GM21529 (cell line): ENCODE measurements around the gene ODF2.

Source experiments
- ATAC-seq: cut with Tn5 transposase; IDR thresholded peaks from one replicate; pipeline ENCODE4 v1.9.1; 2021; ENCODE audit not compliant: unreplicated experiment

Gene ODF2

GRCh38 chr9:128526720-128527119 lies 70.9 kb downstream of the ODF2 start:
- ATAC-seq, result no peak

GRCh38 chr9:128528445-128529160 lies 72.8 kb downstream of the ODF2 start:
- no peak for ATAC-seq

GRCh38 chr9:128529191-128529590 lies 73.4 kb downstream of the ODF2 start:
- no peak for ATAC-seq

GRCh38 chr9:128532581-128532980 lies 76.8 kb downstream of the ODF2 start:
- ATAC-seq, result no peak

- no peak for ATAC-seq
These were observed 85.0 kb downstream of the ODF2 start for GRCh38 chr9:128540634-128541360.

- ATAC-seq, result no peak
These were observed 90.7 kb downstream of the ODF2 start for GRCh38 chr9:128546504-128546903.

- no peak for ATAC-seq
These were observed 93.1 kb downstream of the ODF2 start for GRCh38 chr9:128548876-128549275.

GRCh38 chr9:128550226-128550625 lies 94.4 kb downstream of the ODF2 start:
- ATAC-seq, result no peak
